Suprapubic skin (tissue), 4 donors: Measurements from ENCODE around the gene LTO1. TPM values are rescaled to one million over a fixed set of nuclear protein-coding genes. Genes with fewer than 3 reads are reported as not detected.

Experiments used
- DNase-seq, 2 donors: peaks; one replicate each; pipeline ENCODE4 v3.0.0-alpha.2; 2019; ENCODE audit warnings: low spot score in 2 of 2
- H3K27ac ChIP-seq: fragments of 200-600 bp; sonication (generic); one replicate; pipeline ENCODE4 v1.5.1; 2019
- H3K27me3 ChIP-seq: fragments of 200-600 bp; sonication (generic); one replicate; pipeline ENCODE4 v1.5.1; 2019
- H3K36me3 ChIP-seq: fragments of 200-600 bp; sonication (generic); one replicate; pipeline ENCODE4 v1.5.1; 2019
- H3K4me1 ChIP-seq: fragments of 200-600 bp; sonication (generic); one replicate; pipeline ENCODE4 v1.5.1; 2019
- H3K4me3 ChIP-seq: fragments of 200-600 bp; sonication (generic); one replicate; pipeline ENCODE4 v1.5.1; 2019; ENCODE audit warnings: mild to moderate bottlenecking
- H3K9me3 ChIP-seq: fragments of 200-600 bp; sonication (generic); one replicate; pipeline ENCODE4 v1.5.1; 2019
- CTCF ChIP-seq, 2 donors: fragments of 200-600 bp in 1 of 2; fragments of 450-650 bp in 1 of 2; sonication (generic) in 1 of 2; IDR thresholded peaks; one replicate each; pipeline ENCODE4 v1.5.1; 2016 to 2019; ENCODE audit warnings: antibody characterized with exemption in 2 of 2, mild to moderate bottlenecking in 1 of 2, moderate library complexity in 1 of 2
- EP300 ChIP-seq: sonication (generic); formaldehyde crosslinking; IDR thresholded peaks from one replicate; pipeline ENCODE4 v1.6.1; 2017; ENCODE audit warnings: antibody characterized with exemption
- POLR2A ChIP-seq, 2 donors: fragments of 450-650 bp; IDR thresholded peaks; one replicate each; pipeline ENCODE4 v1.6.1; 2017; ENCODE audit warnings: antibody characterized with exemption in 2 of 2, mild to moderate bottlenecking in 2 of 2, moderate library complexity in 2 of 2
- POLR2AphosphoS5 ChIP-seq, 3 donors: sonication (generic); formaldehyde crosslinking; IDR thresholded peaks; one replicate each; pipeline ENCODE4 v1.6.1; 2017; ENCODE audit warnings: antibody characterized with exemption in 3 of 3
- WGBS: methylation state at CpG from one replicate; pipeline ENCODE4 v1.1.5; 2018; 5-methylcytosine and 5-hydroxymethylcytosine counted together
- total RNA-seq, 4 donors: library from RNA; depleted of rRNA; stranded (reverse); fragments of >200 nt; gene quantifications; one replicate each; pipeline ENCODE4 v1.1.0, GENCODE V29; 2016

LTO1 gene
- total RNA-seq, 4 donors from 2014 or later: 20.6 to 41.4 (median 22.7) TPM

- Histone ChIP-seq H3K4me3 (peak overlapping the region; percentile 22), H3K9me3 (no peaks in the 10 kb centered on the region), H3K36me3 (no peaks in the 10 kb centered on the region), H3K27ac (no peak overlapping the region), H3K4me1 (peaks cover 41% of the 10 kb centered on the region), H3K27me3 (peaks cover 76% of the 10 kb centered on the region)
- 12% methylated on average over 57 of the region's 63 CpGs for WGBS
- TF ChIP-seq POLR2AphosphoS5 (IDR thresholded peaks at IDR 0.05) (no peak), CTCF (IDR thresholded peaks at IDR 0.05) (peak in 1 of 2 donors; percentile 56)
- no peak for DNase-seq
Measured at GRCh38 chr11:69704508-69705253, 29.5 kb upstream of the LTO1 start.

- Histone ChIP-seq H3K36me3 (no peaks in the 10 kb centered on the region), H3K27me3 (peaks cover 77% of the 10 kb centered on the region), H3K4me1 (peaks cover 41% of the 10 kb centered on the region), H3K27ac (no peak within 1 kb of the TSS), H3K9me3 (no peaks in the 10 kb centered on the region), H3K4me3 (peak within 1 kb of the TSS; percentile 22)
- TF ChIP-seq EP300: no peak
- TF ChIP-seq POLR2AphosphoS5 (IDR thresholded peaks at IDR 0.05): no peak
- TF ChIP-seq POLR2A (IDR thresholded peaks at IDR 0.05): no peak
- no peak for TF ChIP-seq CTCF (IDR thresholded peaks at IDR 0.05)
- 1% methylated on average over 19 of the region's 67 CpGs for WGBS
- no peak for DNase-seq
Measured at GRCh38 chr11:69703768-69704507, 28.8 kb upstream of the LTO1 start, which contains the start of gene FGF19. FGF19 (minus strand) TSS chr11:69704022; CDS start chr11:69703876, 146 bp downstream.

GRCh38 chr11:69703453-69703767, 28.3 kb upstream of the LTO1 start:
- H3K4me1 ChIP-seq: peaks cover 41% of the 10 kb centered on the region
- H3K27ac ChIP-seq: no peak overlapping the region
- H3K9me3 ChIP-seq: no peaks in the 10 kb centered on the region
- WGBS: no CpG with 5 or more reads among the region's 34 CpGs
- H3K36me3 ChIP-seq: no peaks in the 10 kb centered on the region
- peaks cover 73% of the 10 kb centered on the region for H3K27me3 ChIP-seq
- peak overlapping the region; percentile 22 for H3K4me3 ChIP-seq
- TF ChIP-seq CTCF (IDR thresholded peaks at IDR 0.05) (no peak), POLR2A (IDR thresholded peaks at IDR 0.05) (no peak), POLR2AphosphoS5 (IDR thresholded peaks at IDR 0.05) (no peak), EP300 (no peak)
- no peak for DNase-seq

DNA sequence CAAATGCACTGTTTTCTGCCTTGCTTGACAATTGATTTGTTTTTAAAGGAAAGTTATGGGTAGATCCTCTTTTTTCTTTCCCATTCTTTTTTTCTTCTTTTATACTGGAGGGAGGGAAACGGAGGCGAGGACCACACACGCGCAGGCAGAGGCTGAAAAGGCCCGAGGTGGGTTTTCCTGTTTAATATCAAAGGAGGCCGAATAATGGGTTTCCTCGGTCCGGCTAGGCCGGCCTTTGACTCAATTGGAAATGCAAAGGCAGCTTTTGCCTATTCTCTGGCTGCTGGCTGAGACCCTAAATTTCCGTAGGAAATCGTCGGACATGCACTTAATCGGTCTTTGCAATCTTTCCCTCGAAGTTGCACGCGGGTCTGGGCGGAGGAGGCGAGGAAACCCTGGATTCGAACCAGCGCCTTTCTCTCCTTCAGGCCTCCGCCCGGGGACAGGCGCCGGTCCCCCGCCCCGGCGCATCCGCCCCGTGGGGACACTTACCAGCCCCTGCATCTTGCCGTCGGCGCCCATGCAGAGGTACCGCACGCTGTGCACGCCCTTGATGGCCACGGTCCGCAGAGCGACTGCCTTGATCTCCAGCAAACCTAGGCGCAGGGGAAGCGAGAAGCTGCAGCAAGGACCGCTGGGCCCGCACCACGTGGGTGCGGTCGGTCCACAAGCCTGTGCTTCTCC, 27.8 kb upstream of the LTO1 start:
- Histone ChIP-seq H3K4me1 (peaks cover 41% of the 10 kb centered on the region), H3K27me3 (peaks cover 74% of the 10 kb centered on the region), H3K4me3 (no peak overlapping the region), H3K36me3 (no peaks in the 10 kb centered on the region), H3K27ac (no peak overlapping the region), H3K9me3 (no peaks in the 10 kb centered on the region)
- DNase-seq: no peak
- WGBS: 15% methylated on average over 18 of the region's 45 CpGs
- no peak for TF ChIP-seq CTCF (IDR thresholded peaks at IDR 0.05)
- no peak for TF ChIP-seq EP300
- TF ChIP-seq POLR2AphosphoS5 (IDR thresholded peaks at IDR 0.05): no peak
- TF ChIP-seq POLR2A (IDR thresholded peaks at IDR 0.05): no peak

GRCh38 chr11:69702239-69702691, 27.1 kb upstream of the LTO1 start:
- H3K4me1 ChIP-seq: peaks cover 41% of the 10 kb centered on the region
- no peak for TF ChIP-seq CTCF (IDR thresholded peaks at IDR 0.05)
- no peak for TF ChIP-seq POLR2AphosphoS5 (IDR thresholded peaks at IDR 0.05)
- TF ChIP-seq POLR2A (IDR thresholded peaks at IDR 0.05): no peak
- TF ChIP-seq EP300: no peak
- H3K27me3 ChIP-seq: peaks cover 80% of the 10 kb centered on the region
- no peak for DNase-seq
- WGBS: 8% methylated on average over 22 of the region's 35 CpGs
- H3K36me3 ChIP-seq: no peaks in the 10 kb centered on the region
- no peak overlapping the region for H3K27ac ChIP-seq
- no peak overlapping the region for H3K4me3 ChIP-seq
- no peaks in the 10 kb centered on the region for H3K9me3 ChIP-seq
